Activated B cell treated with CpG ODN at 0.5 μM for 24 hours (primary cell): ENCODE results near the gene ZFP36. TPM values are rescaled to one million over a fixed set of nuclear protein-coding genes. Genes with fewer than 3 reads are reported as not detected.

Source experiments
- ATAC-seq: fragments of 200-7000 bp; cut with Tn5 transposase; one replicate; pipeline ENCODE4 v1.10.0; 2021; ENCODE audit warnings: low read depth, mild to moderate bottlenecking, moderate library complexity
- CTCF ChIA-PET: fragments of 350-600 bp; sonication (Branson Sonifier 250); formaldehyde crosslinking; loops from one replicate; lab custom pipeline; 2021; ENCODE audit warnings: antibody characterized with exemption; lab: Charles Lee
- POLR2A ChIA-PET: fragments of 350-600 bp; sonication (Branson Sonifier 250); formaldehyde crosslinking; loops from one replicate; lab custom pipeline; 2021; ENCODE audit warnings: antibody characterized with exemption; lab: Charles Lee
- DNase-seq: peaks from one replicate; pipeline ENCODE4 v3.0.0; 2022
- H3K27ac Mint-ChIP-seq: one replicate; pipeline ENCODE4 v1.8.0; 2020; ENCODE audit warnings: mixed read lengths
- H3K27me3 Mint-ChIP-seq: one replicate; pipeline ENCODE4 v1.8.0; 2021; ENCODE audit warnings: mixed read lengths
- H3K36me3 Mint-ChIP-seq: one replicate; pipeline ENCODE4 v1.8.0; 2021; ENCODE audit warnings: low read depth, mixed read lengths
- H3K4me1 Mint-ChIP-seq: one replicate; pipeline ENCODE4 v1.8.0; 2021; ENCODE audit warnings: mixed read lengths
- H3K4me3 Mint-ChIP-seq: one replicate; pipeline ENCODE4 v1.8.0; 2020; ENCODE audit warnings: mild to moderate bottlenecking, mixed read lengths
- H3K9me3 Mint-ChIP-seq: one replicate; pipeline ENCODE4 v1.8.0; 2020; ENCODE audit warnings: mixed read lengths
- intact Hi-C: fragments of 100-400 bp; cut with micrococcal nuclease; formaldehyde crosslinking; loops from one replicate; pipeline ENCODE4 v1.15.1; 2024
- total RNA-seq: library from RNA; stranded (reverse); gene quantifications from 2 replicates; pipeline ENCODE4 v1.2.3, GENCODE V29; 2022
- TF ChIP-seq, protein P1 (sequence below): fragments of 200-600 bp; IDR thresholded peaks from one replicate; pipeline ENCODE4 v1.8.0; 2022; ENCODE audit warnings: antibody characterized with exemption, mild to moderate bottlenecking

Gene ZFP36
- total RNA-seq = 167 and 206 TPM in 2 replicates

DNA sequence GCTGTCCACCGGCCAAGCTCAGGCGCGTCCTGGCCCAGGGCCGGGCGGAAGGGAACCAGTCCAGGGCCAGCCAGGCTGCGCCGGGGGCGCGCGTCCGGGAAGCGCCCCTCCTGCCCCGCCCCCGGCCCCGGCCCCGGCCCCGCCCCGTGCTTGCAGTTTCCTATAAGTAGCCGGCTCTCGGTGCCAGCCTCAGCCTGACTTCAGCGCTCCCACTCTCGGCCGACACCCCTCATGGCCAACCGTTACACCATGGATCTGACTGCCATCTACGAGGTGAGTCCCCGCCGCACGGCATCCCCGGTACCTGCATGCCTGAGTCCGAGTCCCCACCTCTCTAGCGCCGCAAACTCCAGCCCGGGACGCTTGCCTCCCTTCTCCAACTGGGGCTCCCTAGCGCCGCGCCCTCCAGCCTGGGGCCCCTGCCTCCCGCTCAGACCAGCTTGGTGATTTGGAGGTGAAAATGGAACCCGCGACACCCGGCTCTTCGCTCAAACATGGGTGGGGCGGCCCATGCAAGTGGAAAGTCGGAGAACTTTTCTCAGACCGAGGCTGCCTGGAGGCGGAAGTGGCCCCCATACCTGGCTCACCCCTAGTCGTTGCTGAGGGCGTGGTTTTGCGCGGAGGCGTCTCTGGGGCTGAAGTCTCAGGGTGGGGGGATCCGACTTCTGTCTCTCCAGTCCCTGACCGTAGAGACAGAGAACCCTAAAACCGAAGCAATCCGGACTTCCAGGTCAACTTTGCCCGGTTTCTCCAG lies at the start of gene ZFP36:
Gene ZFP36, plus strand, starts transcription at position 192 of the 754 bp plus-strand sequence. Its CDS starts 58 bp downstream, at position 250.
- H3K36me3 Mint-ChIP-seq = peaks cover 30% of the 10 kb centered on the region
- H3K4me3 Mint-ChIP-seq = peak within 1 kb of the TSS; percentile 89
- DNase-seq = peak; percentile 83
- H3K27me3 Mint-ChIP-seq = no peaks in the 10 kb centered on the region
- ATAC-seq = peak; percentile 25
- H3K27ac Mint-ChIP-seq = peak within 1 kb of the TSS; percentile 91
- TF ChIP-seq, protein P1, sequence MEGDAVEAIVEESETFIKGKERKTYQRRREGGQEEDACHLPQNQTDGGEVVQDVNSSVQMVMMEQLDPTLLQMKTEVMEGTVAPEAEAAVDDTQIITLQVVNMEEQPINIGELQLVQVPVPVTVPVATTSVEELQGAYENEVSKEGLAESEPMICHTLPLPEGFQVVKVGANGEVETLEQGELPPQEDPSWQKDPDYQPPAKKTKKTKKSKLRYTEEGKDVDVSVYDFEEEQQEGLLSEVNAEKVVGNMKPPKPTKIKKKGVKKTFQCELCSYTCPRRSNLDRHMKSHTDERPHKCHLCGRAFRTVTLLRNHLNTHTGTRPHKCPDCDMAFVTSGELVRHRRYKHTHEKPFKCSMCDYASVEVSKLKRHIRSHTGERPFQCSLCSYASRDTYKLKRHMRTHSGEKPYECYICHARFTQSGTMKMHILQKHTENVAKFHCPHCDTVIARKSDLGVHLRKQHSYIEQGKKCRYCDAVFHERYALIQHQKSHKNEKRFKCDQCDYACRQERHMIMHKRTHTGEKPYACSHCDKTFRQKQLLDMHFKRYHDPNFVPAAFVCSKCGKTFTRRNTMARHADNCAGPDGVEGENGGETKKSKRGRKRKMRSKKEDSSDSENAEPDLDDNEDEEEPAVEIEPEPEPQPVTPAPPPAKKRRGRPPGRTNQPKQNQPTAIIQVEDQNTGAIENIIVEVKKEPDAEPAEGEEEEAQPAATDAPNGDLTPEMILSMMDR = no peak
- no peaks in the 10 kb centered on the region for H3K9me3 Mint-ChIP-seq
- intact Hi-C loops = loop anchor here (5.0 kb wide), 1 partner anchor 555 kb away; no protein-coding TSS in a partner anchor
- POLR2A ChIA-PET = interaction anchor here (0.5 to 6.9 kb wide), 17 partner anchors 8 to 1180 kb away, joined by 3 to 213 read pairs (median 5); partner anchors contain the start of genes DLL3, GMFG, MED29 and PAF1
- H3K4me1 Mint-ChIP-seq = peaks cover 65% of the 10 kb centered on the region
- CTCF ChIA-PET = interaction anchor here (0.6 to 3.7 kb wide), 2 partner anchors 9 to 14 kb away, joined by 3 to 39 read pairs; no protein-coding TSS in a partner anchor

GRCh38 chr19:39359026-39359425 lies 47.6 kb upstream of the ZFP36 start:
- no peak overlapping the region for H3K27ac Mint-ChIP-seq
- ChIA-PET POLR2A (no interaction called here), CTCF (no interaction called here)
- H3K36me3 Mint-ChIP-seq = peaks cover 84% of the 10 kb centered on the region
- H3K4me1 Mint-ChIP-seq = peaks cover 21% of the 10 kb centered on the region
- H3K27me3 Mint-ChIP-seq = no peaks in the 10 kb centered on the region
- DNase-seq (no peak), ATAC-seq (no peak)
- intact Hi-C loops = no loop called here
- no peaks in the 10 kb centered on the region for H3K9me3 Mint-ChIP-seq
- no peak overlapping the region for H3K4me3 Mint-ChIP-seq
- TF ChIP-seq, protein P1 = no peak

DNA sequence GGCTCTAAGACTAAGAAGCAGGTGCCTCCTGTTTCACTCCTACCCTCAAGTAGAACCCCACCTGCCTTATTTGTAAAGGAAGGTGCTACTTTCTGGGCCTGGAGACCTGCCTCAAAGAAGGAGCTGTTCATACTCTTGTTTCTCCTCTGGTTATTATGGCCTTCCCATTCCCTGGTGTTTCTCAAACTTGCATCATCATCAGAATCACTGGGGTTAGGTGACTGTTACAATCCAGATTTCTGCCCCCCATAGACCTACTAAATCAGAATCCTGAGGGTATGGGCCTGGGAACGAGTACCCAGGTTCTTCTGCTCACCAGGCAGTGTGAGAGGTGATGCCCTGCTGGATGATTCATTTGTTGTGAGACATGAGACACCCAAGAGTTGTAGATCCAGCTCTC lies 46.0 kb upstream of the ZFP36 start:
- no peak for DNase-seq
- no peak for ATAC-seq
- H3K9me3 Mint-ChIP-seq = no peaks in the 10 kb centered on the region
- TF ChIP-seq, protein P1 = no peak
- no peaks in the 10 kb centered on the region for H3K27me3 Mint-ChIP-seq
- no peak overlapping the region for H3K27ac Mint-ChIP-seq
- intact Hi-C loops = no loop called here
- ChIA-PET CTCF (no interaction called here), POLR2A (no interaction called here)
- peaks cover 74% of the 10 kb centered on the region for H3K36me3 Mint-ChIP-seq
- peaks cover 31% of the 10 kb centered on the region for H3K4me1 Mint-ChIP-seq
- H3K4me3 Mint-ChIP-seq = no peak overlapping the region

- intact Hi-C loops = no loop called here
- DNase-seq (no peak), ATAC-seq (no peak)
- no peaks in the 10 kb centered on the region for H3K9me3 Mint-ChIP-seq
- TF ChIP-seq, protein P1 = no peak
- peak overlapping the region; percentile 88 for H3K27ac Mint-ChIP-seq
- POLR2A ChIA-PET = interaction anchor here (0.6 to 1.6 kb wide), 6 partner anchors 16 to 471 kb away, joined by 3 to 8 read pairs (median 5); partner anchors contain the start of genes DYRK1B, MED29, PAF1 and RPS16
- H3K36me3 Mint-ChIP-seq = peaks cover 58% of the 10 kb centered on the region
- no peaks in the 10 kb centered on the region for H3K27me3 Mint-ChIP-seq
- no peak overlapping the region for H3K4me3 Mint-ChIP-seq
- CTCF ChIA-PET = interaction anchor here (1.1 kb wide), 1 partner anchor 240 kb away, joined by 3 read pairs; no protein-coding TSS in a partner anchor
- H3K4me1 Mint-ChIP-seq = peaks cover 35% of the 10 kb centered on the region
Observed at GRCh38 chr19:39362682-39363657, 43.7 kb upstream of the ZFP36 start.
